Measurements from ENCODE around the gene RUFY1.
"Not testable (repeated sequence)": the region's sequence is repeated elsewhere in the genome, so short reads cannot be mapped to it uniquely, and the experiment has no call there.

Gene RUFY1

GRCh38 chr5:179509239-179509638 lies 41.1 kb upstream of the RUFY1 start:
- DNase-seq = no peak
- H3K36me3 ChIP-seq = no peaks in the 10 kb centered on the region
- H3K9me3 ChIP-seq (ENCODE audit: severe bottlenecking) = no peaks in the 10 kb centered on the region
- TF ChIP-seq CTCF (IDR thresholded peaks at IDR 0.05; ENCODE audit: low read depth, low read length) = no peak
- H3K4me3 ChIP-seq (ENCODE audit: low read depth, low read length) = no peak overlapping the region
- no peak overlapping the region for H3K27ac ChIP-seq
- H3K27me3 ChIP-seq (ENCODE audit: insufficient read depth, low read depth, severe bottlenecking) = no peaks in the 10 kb centered on the region

GRCh38 chr5:179509845-179510244 lies 40.5 kb upstream of the RUFY1 start:
- Histone ChIP-seq H3K36me3 (no peaks in the 10 kb centered on the region), H3K27ac (no peak overlapping the region), H3K9me3 (ENCODE audit: severe bottlenecking) (no peaks in the 10 kb centered on the region), H3K4me3 (ENCODE audit: low read depth, low read length) (no peak overlapping the region), H3K27me3 (ENCODE audit: insufficient read depth, low read depth, severe bottlenecking) (no peaks in the 10 kb centered on the region)
- DNase-seq = no peak
- TF ChIP-seq CTCF (IDR thresholded peaks at IDR 0.05; ENCODE audit: low read depth, low read length) = no peak

- TF ChIP-seq CTCF (IDR thresholded peaks at IDR 0.05; ENCODE audit: low read depth, low read length) = no peak
- Histone ChIP-seq H3K36me3 (no peaks in the 10 kb centered on the region), H3K4me3 (ENCODE audit: low read depth, low read length) (no peak overlapping the region), H3K27ac (no peak overlapping the region), H3K9me3 (ENCODE audit: severe bottlenecking) (no peaks in the 10 kb centered on the region), H3K27me3 (ENCODE audit: insufficient read depth, low read depth, severe bottlenecking) (no peaks in the 10 kb centered on the region)
- DNase-seq = no peak
These were observed 37.8 kb upstream of the RUFY1 start for GRCh38 chr5:179512452-179513000.

GRCh38 chr5:179515501-179515900 lies 34.9 kb upstream of the RUFY1 start:
- H3K36me3 ChIP-seq; H3K27ac ChIP-seq; H3K4me3 ChIP-seq (ENCODE audit: low read depth, low read length); H3K27me3 ChIP-seq (ENCODE audit: insufficient read depth, low read depth, severe bottlenecking); H3K9me3 ChIP-seq (ENCODE audit: severe bottlenecking); DNase-seq: not testable (repeated sequence)

GRCh38 chr5:179516221-179516620 lies 34.1 kb upstream of the RUFY1 start:
- Histone ChIP-seq H3K9me3 (ENCODE audit: severe bottlenecking) (no peaks in the 10 kb centered on the region), H3K36me3 (no peaks in the 10 kb centered on the region), H3K4me3 (ENCODE audit: low read depth, low read length) (no peak overlapping the region), H3K27me3 (ENCODE audit: insufficient read depth, low read depth, severe bottlenecking) (no peaks in the 10 kb centered on the region), H3K27ac (no peak overlapping the region)
- no peak for DNase-seq
- no peak for TF ChIP-seq CTCF (IDR thresholded peaks at IDR 0.05; ENCODE audit: low read depth, low read length)

- not testable (repeated sequence) for H3K27ac ChIP-seq; DNase-seq; H3K36me3 ChIP-seq; H3K27me3 ChIP-seq (ENCODE audit: insufficient read depth, low read depth, severe bottlenecking); H3K4me3 ChIP-seq (ENCODE audit: low read depth, low read length); H3K9me3 ChIP-seq (ENCODE audit: severe bottlenecking)
These were observed 32.6 kb upstream of the RUFY1 start for GRCh38 chr5:179517746-179518145.

GRCh38 chr5:179518369-179518768 lies 32.0 kb upstream of the RUFY1 start:
- not testable (repeated sequence) for DNase-seq

GRCh38 chr5:179519416-179520070 lies 30.8 kb upstream of the RUFY1 start:
- not testable (repeated sequence) for H3K27me3 ChIP-seq (ENCODE audit: insufficient read depth, low read depth, severe bottlenecking); H3K9me3 ChIP-seq (ENCODE audit: severe bottlenecking); H3K27ac ChIP-seq; DNase-seq; H3K36me3 ChIP-seq; H3K4me3 ChIP-seq (ENCODE audit: low read depth, low read length)

More at GRCh38 chr5:179518369-179518768, 32.0 kb upstream of the RUFY1 start:
- H3K4me3 ChIP-seq (ENCODE audit: low read depth, low read length); H3K9me3 ChIP-seq (ENCODE audit: severe bottlenecking); H3K27ac ChIP-seq; H3K27me3 ChIP-seq (ENCODE audit: insufficient read depth, low read depth, severe bottlenecking); H3K36me3 ChIP-seq: not testable (repeated sequence)

GRCh38 chr5:179522107-179522506 lies 28.2 kb upstream of the RUFY1 start:
- H3K27me3 ChIP-seq (ENCODE audit: insufficient read depth, low read depth, severe bottlenecking); H3K4me3 ChIP-seq (ENCODE audit: low read depth, low read length); H3K9me3 ChIP-seq (ENCODE audit: severe bottlenecking); DNase-seq; H3K27ac ChIP-seq; H3K36me3 ChIP-seq: not testable (repeated sequence)

Measured in WERI-Rb-1 (cell line).